H1 (cell line): ENCODE measurements around the gene APOL4. TPM values are rescaled to one million over a fixed set of nuclear protein-coding genes. Genes with fewer than 3 reads are reported as not detected.

Experiments used
- CTCF ChIA-PET: fragments of 300-600 bp; sonication (Branson Sonifier 250); formaldehyde crosslinking; loops from one replicate; lab custom pipeline; 2021; ENCODE audit not compliant: partially characterized antibody; lab: Charles Lee
- POLR2A ChIA-PET: fragments of 300-600 bp; sonication (Branson Sonifier 250); formaldehyde crosslinking; loops from one replicate; lab custom pipeline; 2021; ENCODE audit warnings: inconsistent platforms; ENCODE audit not compliant: partially characterized antibody; lab: Charles Lee
- DNase-seq, 2 experiments: peaks; one replicate each; pipeline versions ENCODE4 v3.0.0 to v3.0.0-alpha.2; 2010 to 2022; ENCODE audit warnings: low spot score in 2 of 2, low read depth in 1 of 2, mixed read lengths in 1 of 2
- FAIRE-seq: peaks from 2 replicates; lab custom pipeline; 2011; peaks lifted over from hg19 to GRCh38; lab: Jason Lieb, UNC
- H2AFZ ChIP-seq: 2 replicates; pipeline ENCODE4 v1.8.1; 2012; ENCODE audit warnings: low read length, inconsistent platforms
- H2AK5ac ChIP-seq: 2 replicates; pipeline ENCODE4 v1.6.1; 2013; ENCODE audit warnings: low read depth, low read length
- H2BK120ac ChIP-seq: replicated peaks from 2 replicates; pipeline ENCODE3; 2013; ENCODE audit warnings: low read depth, low read length, inconsistent platforms
- H2BK12ac ChIP-seq: 2 replicates; pipeline ENCODE4 v1.6.1; 2013; ENCODE audit warnings: low read depth, low read length
- H2BK15ac ChIP-seq: 2 replicates; pipeline ENCODE4 v1.6.1; 2013; ENCODE audit warnings: low read length
- H2BK20ac ChIP-seq: 2 replicates; pipeline ENCODE4 v1.6.1; 2013; ENCODE audit warnings: low read length
- H2BK5ac ChIP-seq: 2 replicates; pipeline ENCODE4 v1.6.1; 2013; ENCODE audit warnings: low read depth, low read length
- H3K14ac ChIP-seq: 2 replicates; pipeline ENCODE4 v1.6.1; 2013; ENCODE audit warnings: inconsistent platforms; ENCODE audit not compliant: insufficient read length
- H3K18ac ChIP-seq: 2 replicates; pipeline ENCODE4 v1.6.1; 2013; ENCODE audit warnings: low read length; ENCODE audit errors: extremely low read depth
- H3K23ac ChIP-seq: 2 replicates; pipeline ENCODE4 v1.6.1; 2013; ENCODE audit warnings: inconsistent platforms; ENCODE audit not compliant: insufficient read length
- H3K23me2 ChIP-seq: 2 replicates; pipeline ENCODE4 v1.6.1; 2013; ENCODE audit warnings: low read depth, low read length
- H3K27ac ChIP-seq: 2 replicates; pipeline ENCODE4 v1.6.1; 2011; ENCODE audit warnings: low read depth, low read length, inconsistent platforms
- H3K27me3 ChIP-seq, 4 experiments: replicated peaks in 1 of 4; 1 replicate in 1 of 4; 2 replicates in 3 of 4; pipeline versions ENCODE4 v1.6.1 to v1.8.1; 2011 to 2013; ENCODE audit warnings: low read length in 3 of 4, mild to moderate bottlenecking in 3 of 4, inconsistent platforms in 2 of 4, mixed read lengths in 2 of 4, moderate library complexity in 1 of 4; ENCODE audit not compliant: control insufficient read depth in 3 of 4, insufficient read depth in 3 of 4; ENCODE audit errors: extremely low read depth in 1 of 4
- H3K36me3 ChIP-seq, 4 experiments: 2 replicates each; pipeline versions ENCODE4 v1.6.1 to v1.8.1; 2011 to 2013; ENCODE audit warnings: mild to moderate bottlenecking in 4 of 4, low read length in 3 of 4, moderate library complexity in 2 of 4, control low read depth in 1 of 4, inconsistent platforms in 1 of 4; ENCODE audit not compliant: insufficient read depth in 4 of 4, control insufficient read depth in 2 of 4
- H3K4ac ChIP-seq: replicated peaks from 2 replicates; pipeline ENCODE3; 2013; ENCODE audit warnings: low read length, low read depth, mixed read lengths, inconsistent platforms; ENCODE audit not compliant: insufficient read length
- H3K4me1 ChIP-seq, 4 experiments: replicated peaks in 1 of 4; 1 replicate in 1 of 4; 2 replicates in 3 of 4; pipeline versions ENCODE4 v1.6.1 to v1.8.1; 2011 to 2013; ENCODE audit warnings: low read length in 3 of 4, inconsistent platforms in 2 of 4, mixed read lengths in 1 of 4; ENCODE audit not compliant: insufficient read depth in 4 of 4, control insufficient read depth in 3 of 4
- H3K4me2 ChIP-seq, 2 experiments: 2 replicates each; pipeline versions ENCODE4 v1.6.1 to v1.8.1; 2011 to 2013; ENCODE audit warnings: low read depth in 2 of 2, low read length in 2 of 2, control low read depth in 1 of 2, inconsistent platforms in 1 of 2, mild to moderate bottlenecking in 1 of 2; ENCODE audit not compliant: insufficient read depth in 1 of 2
- H3K4me3 ChIP-seq, 4 experiments: fragments of 200-600, 300-600 bp in 1 of 4; sonication (generic), shearing (Covaris generic), sonication (Bioruptor Twin) in 1 of 4; 2 replicates each; pipeline versions ENCODE4 v1.5.1 to v1.8.1; 2011 to 2016; ENCODE audit warnings: low read length in 4 of 4, low read depth in 3 of 4, control low read depth in 2 of 4, inconsistent platforms in 2 of 4, mild to moderate bottlenecking in 2 of 4, mixed read lengths in 1 of 4, moderate library complexity in 1 of 4; ENCODE audit not compliant: insufficient read depth in 2 of 4; ENCODE audit errors: extremely low read depth in 1 of 4
- H3K56ac ChIP-seq: replicated peaks from 2 replicates; pipeline ENCODE3; 2013; ENCODE audit warnings: low read depth, mild to moderate bottlenecking, mixed read lengths, low read length, inconsistent platforms; ENCODE audit not compliant: insufficient read length
- H3K79me1 ChIP-seq: 2 replicates; pipeline ENCODE4 v1.6.1; 2013; ENCODE audit warnings: low read depth, low read length, control low read depth
- H3K79me2 ChIP-seq, 2 experiments: 2 replicates each; pipeline versions ENCODE4 v1.6.1 to v1.8.1; 2012 to 2013; ENCODE audit warnings: low read length in 2 of 2, mild to moderate bottlenecking in 2 of 2, inconsistent platforms in 1 of 2; ENCODE audit not compliant: insufficient read depth in 2 of 2, control insufficient read depth in 1 of 2
- H3K9ac ChIP-seq, 4 experiments: replicated peaks in 1 of 4; 1 replicate in 1 of 4; 2 replicates in 3 of 4; pipeline versions ENCODE4 v1.6.1 to v1.8.1; 2011 to 2013; ENCODE audit warnings: low read depth in 3 of 4, low read length in 3 of 4, control low read depth in 2 of 4, mild to moderate bottlenecking in 2 of 4, moderate library complexity in 2 of 4, inconsistent platforms in 1 of 4; ENCODE audit errors: extremely low read depth in 1 of 4
- H3K9me3 ChIP-seq, 2 experiments: 2 replicates each; pipeline versions ENCODE4 v1.6.1 to v1.8.1; 2012 to 2013; ENCODE audit warnings: mild to moderate bottlenecking in 2 of 2, moderate library complexity in 2 of 2, control low read depth in 1 of 2, inconsistent platforms in 1 of 2, low read depth in 1 of 2, low read length in 1 of 2, mixed read lengths in 1 of 2; ENCODE audit not compliant: insufficient read depth in 2 of 2
- H4K20me1 ChIP-seq, 2 experiments: replicated peaks in 1 of 2; 2 replicates each; pipeline versions ENCODE3 to v1.8.1; 2011 to 2013; ENCODE audit warnings: inconsistent platforms in 2 of 2, low read length in 2 of 2, mild to moderate bottlenecking in 1 of 2; ENCODE audit not compliant: insufficient read depth in 2 of 2, control insufficient read depth in 1 of 2
- H4K5ac ChIP-seq: 2 replicates; pipeline ENCODE4 v1.6.1; 2013; ENCODE audit warnings: low read length, low read depth, mixed read lengths, inconsistent platforms; ENCODE audit not compliant: insufficient read length
- H4K8ac ChIP-seq: 2 replicates; pipeline ENCODE4 v1.8.0; 2013; ENCODE audit warnings: mild to moderate bottlenecking, moderate library complexity, low read length, inconsistent platforms; ENCODE audit not compliant: insufficient read depth; ENCODE audit errors: extremely low read depth
- H4K91ac ChIP-seq: replicated peaks from 2 replicates; pipeline ENCODE3; 2013; ENCODE audit warnings: low read length, mixed read lengths, inconsistent platforms; ENCODE audit not compliant: insufficient read length
- CBX8 ChIP-seq: fragments of 300-800, 300-1000 bp; sonication (generic); IDR thresholded peaks from 2 replicates; pipeline ENCODE4 v1.7.1; 2016; ENCODE audit warnings: low read depth, low read length, borderline replicate concordance
- CHD2 ChIP-seq: IDR thresholded peaks from 2 replicates; pipeline ENCODE4 v1.6.1; 2012; ENCODE audit warnings: low read length, improper control_type of control experiment
- HDAC6 ChIP-seq: IDR thresholded peaks from one replicate; pipeline ENCODE4 v1.7.1; 2012; ENCODE audit warnings: low read depth, mild to moderate bottlenecking, inconsistent platforms, low read length, moderate library complexity
- JUND ChIP-seq: IDR thresholded peaks from 2 replicates; pipeline ENCODE4 v1.6.1; 2011; ENCODE audit warnings: mild to moderate bottlenecking, improper control_type of control experiment, low read length
- KDM4A ChIP-seq: IDR thresholded peaks from one replicate; pipeline ENCODE4 v1.7.1; 2012; ENCODE audit warnings: low read depth, mild to moderate bottlenecking, moderate library complexity, low read length, inconsistent platforms; ENCODE audit not compliant: severe bottlenecking
- KDM5A ChIP-seq: fragments of 200-600 bp; IDR thresholded peaks from 2 replicates; pipeline ENCODE4 v1.7.1; 2012; ENCODE audit warnings: mild to moderate bottlenecking, low read length, inconsistent platforms, mixed read lengths
- MAFK ChIP-seq: IDR thresholded peaks from 2 replicates; pipeline ENCODE4 v1.6.1; 2012; ENCODE audit warnings: low read depth, mild to moderate bottlenecking, improper control_type of control experiment, low read length
- SAP30 ChIP-seq: fragments of 300-600 bp; sonication (generic); IDR thresholded peaks from 2 replicates; pipeline ENCODE4 v1.7.1; 2012; ENCODE audit warnings: low read length, moderate library complexity, mild to moderate bottlenecking, inconsistent platforms; ENCODE audit not compliant: insufficient read depth, insufficient replicate concordance
- TBP ChIP-seq: IDR thresholded peaks from 2 replicates; pipeline ENCODE4 v1.6.1; 2011; ENCODE audit warnings: low read depth, low read length, improper control_type of control experiment
- USF2 ChIP-seq: IDR thresholded peaks from 2 replicates; pipeline ENCODE4 v1.6.1; 2011; ENCODE audit warnings: low read length, improper control_type of control experiment
- WGBS, 2 experiments: shearing (Covaris generic) in 1 of 2; methylation state at CpG; one replicate each; pipeline versions ENCODE4 v1.1.6 to v1.1.7; 2013 to 2015; ENCODE audit warnings: low lambda C conversion rate in 2 of 2, mixed read lengths in 2 of 2, inconsistent platforms in 1 of 2, low coverage in 1 of 2, missing lambda C conversion rate in 1 of 2; ENCODE audit not compliant: insufficient replicate concordance in 2 of 2, insufficient coverage in 1 of 2, insufficient read length in 1 of 2; ENCODE audit errors: extremely low coverage in 1 of 2, missing lambda C conversion rate in 1 of 2; 5-methylcytosine and 5-hydroxymethylcytosine counted together
- polyA plus RNA-seq, 7 experiments: library from polyadenylated mRNA; depleted of rRNA in 3 of 7; stranded (reverse) in 5 of 7; unstranded in 2 of 7; fragments of >200 nt in 5 of 7; fragments of 200-250 nt in 2 of 7; gene quantifications; 1 replicate in 5 of 7; 2 replicates in 1 of 7; 4 replicates in 1 of 7; pipeline versions ENCODE4 v1.2.1 to v1.2.3, GENCODE V29; 2011 to 2013; ENCODE audit warnings: missing spikeins in 2 of 7, mixed read lengths in 2 of 7
- total RNA-seq: library from RNA; stranded (reverse); fragmentation: NEBNext Ultra II Directional; extraction: Animal tissue kit (Norgen Biotek cat#: 25700); gene quantifications from 2 replicates; pipeline ENCODE4 v1.2.1, GENCODE V29; 2021
- TF ChIP-seq, protein P1 (sequence below): IDR thresholded peaks from 2 replicates; pipeline ENCODE4 v1.6.1; 2012; ENCODE audit warnings: inconsistent platforms

APOL4 gene
- total and polyA plus RNA-seq, 2 of the 8 experiments (the other 6 are each of a cell fraction or from before 2014, with no cell fraction given), result 0.02 TPM; not detected in 1

DNA sequence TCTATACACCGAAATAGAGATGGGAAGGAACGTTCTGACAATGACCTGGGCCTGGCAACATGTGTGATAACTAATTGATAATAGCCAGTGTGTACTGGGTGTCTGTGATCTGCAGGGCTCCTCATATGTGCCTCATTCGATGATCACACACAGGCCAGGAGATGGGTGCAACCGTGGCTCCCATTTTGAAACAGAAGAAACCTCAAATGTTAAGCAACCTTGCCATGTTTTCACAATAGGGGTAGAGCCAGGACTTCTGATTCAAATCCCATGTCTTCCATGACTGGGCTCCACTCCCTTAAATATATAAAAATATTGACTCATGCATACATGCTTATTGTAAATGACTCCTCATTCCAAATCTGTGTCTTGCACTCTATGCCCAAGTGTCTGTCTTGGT is 52.2 kb downstream of the APOL4 start:
- Histone ChIP-seq H3K27ac (no peak overlapping the region), H3K27me3 (no peaks in the 10 kb centered on the region), H4K20me1 (no peaks in the 10 kb centered on the region), H2BK120ac (no peak overlapping the region), H3K18ac (no peak overlapping the region), H3K4ac (no peak overlapping the region), H3K9ac (no peak overlapping the region), H2AK5ac (no peak overlapping the region), H3K4me3 (no peak overlapping the region), H4K5ac (no peak overlapping the region), H3K79me2 (no peaks in the 10 kb centered on the region), H4K8ac (no peak overlapping the region), H2BK20ac (no peak overlapping the region), H3K4me2 (no peak overlapping the region), H3K23ac (no peak overlapping the region), H2BK12ac (no peak overlapping the region), H4K91ac (no peak overlapping the region), H3K56ac (no peak overlapping the region), H3K4me1 (peaks cover 2 to 7% (median 4%) of the 10 kb centered on the region in 4 experiments; a peak in 5 of 7 replicates), H3K79me1 (no peaks in the 10 kb centered on the region), H2AFZ (no peak overlapping the region), H3K14ac (no peak overlapping the region), H3K9me3 (peaks cover 0 to 9% of the 10 kb centered on the region in 2 experiments; a peak in 1 of 4 replicates), H3K36me3 (no peaks in the 10 kb centered on the region), H2BK5ac (no peak overlapping the region), H3K23me2 (0 out of 2 replicates have a peak, but pooled peaks cover 1% of the 10 kb centered on the region), H2BK15ac (no peak overlapping the region)
- CTCF ChIA-PET, result interaction anchor here (1.6 kb wide), 1 partner anchor 37 kb away, joined by 5 read pairs; no protein-coding TSS in a partner anchor
- no peak for FAIRE-seq
- TF ChIP-seq JUND (no peak), KDM5A (no peak), KDM4A (no peak), CHD2 (no peak), SAP30 (no peak), TBP (no peak), CBX8 (no peak), HDAC6 (no peak), USF2 (no peak), MAFK (no peak)
- TF ChIP-seq, protein P1, sequence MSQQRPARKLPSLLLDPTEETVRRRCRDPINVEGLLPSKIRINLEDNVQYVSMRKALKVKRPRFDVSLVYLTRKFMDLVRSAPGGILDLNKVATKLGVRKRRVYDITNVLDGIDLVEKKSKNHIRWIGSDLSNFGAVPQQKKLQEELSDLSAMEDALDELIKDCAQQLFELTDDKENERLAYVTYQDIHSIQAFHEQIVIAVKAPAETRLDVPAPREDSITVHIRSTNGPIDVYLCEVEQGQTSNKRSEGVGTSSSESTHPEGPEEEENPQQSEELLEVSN, result no peak
- POLR2A ChIA-PET, result no interaction called here
- WGBS, 2 experiments, result 67% methylated on average over 4 of the region's 4 CpGs; no CpG with 5 or more reads in 1 of the 2 experiments
- no peak for DNase-seq
